ENCODE results near the gene PCCA.

GRCh38 chr13:100440751-100441425 lies 352.0 kb downstream of the PCCA start:
- TF ChIP-seq, protein P1, sequence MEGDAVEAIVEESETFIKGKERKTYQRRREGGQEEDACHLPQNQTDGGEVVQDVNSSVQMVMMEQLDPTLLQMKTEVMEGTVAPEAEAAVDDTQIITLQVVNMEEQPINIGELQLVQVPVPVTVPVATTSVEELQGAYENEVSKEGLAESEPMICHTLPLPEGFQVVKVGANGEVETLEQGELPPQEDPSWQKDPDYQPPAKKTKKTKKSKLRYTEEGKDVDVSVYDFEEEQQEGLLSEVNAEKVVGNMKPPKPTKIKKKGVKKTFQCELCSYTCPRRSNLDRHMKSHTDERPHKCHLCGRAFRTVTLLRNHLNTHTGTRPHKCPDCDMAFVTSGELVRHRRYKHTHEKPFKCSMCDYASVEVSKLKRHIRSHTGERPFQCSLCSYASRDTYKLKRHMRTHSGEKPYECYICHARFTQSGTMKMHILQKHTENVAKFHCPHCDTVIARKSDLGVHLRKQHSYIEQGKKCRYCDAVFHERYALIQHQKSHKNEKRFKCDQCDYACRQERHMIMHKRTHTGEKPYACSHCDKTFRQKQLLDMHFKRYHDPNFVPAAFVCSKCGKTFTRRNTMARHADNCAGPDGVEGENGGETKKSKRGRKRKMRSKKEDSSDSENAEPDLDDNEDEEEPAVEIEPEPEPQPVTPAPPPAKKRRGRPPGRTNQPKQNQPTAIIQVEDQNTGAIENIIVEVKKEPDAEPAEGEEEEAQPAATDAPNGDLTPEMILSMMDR (conservative IDR thresholded peaks at IDR 0.05 in 1 of 2, IDR thresholded peaks at IDR 0.05 in 1 of 2; ENCODE audit: low read depth in 1 of 2, low read length in 2 of 2), result no peak
- no peak for TF ChIP-seq EZH2 (IDR thresholded peaks at IDR 0.05; ENCODE audit: low read length, missing control alignments)
